DND-41 (cell line): ENCODE results near the gene MINDY4.

Source experiments
- CTCF ChIP-seq: IDR thresholded peaks from 2 replicates; pipeline ENCODE4 v1.5.1; 2012; ENCODE audit warnings: borderline replicate concordance, low read length, moderate library complexity, mild to moderate bottlenecking; ENCODE audit not compliant: poor library complexity, severe bottlenecking; ENCODE audit errors: extremely low read depth
- EZH2 ChIP-seq: IDR thresholded peaks from 3 replicates; pipeline ENCODE4 v1.6.1; 2012; ENCODE audit warnings: borderline replicate concordance, low read depth, mild to moderate bottlenecking, moderate library complexity, low read length, inconsistent platforms; ENCODE audit not compliant: severe bottlenecking

GRCh38 chr7:30938435-30939316, 167.5 kb downstream of the MINDY4 start:
- TF ChIP-seq CTCF (peak; percentile 94), EZH2 (no peak)
